IPS-18c (cell line): ENCODE measurements around the gene LRP2BP.
"Not testable (repeated sequence)": the region's sequence is repeated elsewhere in the genome, so short reads cannot be mapped to it uniquely, and the experiment has no call there.

ENCODE experiments used
- H3K4me3 ChIP-seq: 2 replicates; pipeline ENCODE4 v1.7.0; 2013; ENCODE audit warnings: low read depth, mild to moderate bottlenecking, low read length, moderate library complexity; ENCODE audit not compliant: insufficient read depth
- H3K9me3 ChIP-seq: one replicate; pipeline ENCODE4 v1.6.1; 2013; ENCODE audit warnings: mild to moderate bottlenecking, low read length, moderate library complexity; ENCODE audit not compliant: control insufficient read depth, insufficient read depth

LRP2BP gene

DNA sequence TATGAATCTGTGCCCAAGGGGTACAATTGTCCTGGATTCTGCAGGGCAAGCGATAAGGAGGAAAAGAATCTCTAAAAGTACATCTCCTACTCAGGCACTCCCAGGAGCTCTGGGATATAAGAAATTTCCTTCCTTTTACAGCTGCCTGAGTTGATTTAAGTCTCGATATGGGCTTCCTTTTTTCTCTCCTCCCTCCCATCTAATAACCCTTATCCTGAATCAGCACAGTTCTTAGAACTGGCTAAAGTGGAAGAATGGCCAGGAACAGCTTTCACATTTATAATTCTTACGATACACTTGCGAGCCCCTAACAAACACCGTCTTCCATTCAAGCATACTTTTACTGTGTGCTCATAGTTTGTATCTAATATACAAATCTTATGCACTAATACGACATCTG lies 21.2 kb downstream of the LRP2BP start:
- H3K9me3 ChIP-seq = no peaks in the 10 kb centered on the region
- no peak overlapping the region for H3K4me3 ChIP-seq

DNA sequence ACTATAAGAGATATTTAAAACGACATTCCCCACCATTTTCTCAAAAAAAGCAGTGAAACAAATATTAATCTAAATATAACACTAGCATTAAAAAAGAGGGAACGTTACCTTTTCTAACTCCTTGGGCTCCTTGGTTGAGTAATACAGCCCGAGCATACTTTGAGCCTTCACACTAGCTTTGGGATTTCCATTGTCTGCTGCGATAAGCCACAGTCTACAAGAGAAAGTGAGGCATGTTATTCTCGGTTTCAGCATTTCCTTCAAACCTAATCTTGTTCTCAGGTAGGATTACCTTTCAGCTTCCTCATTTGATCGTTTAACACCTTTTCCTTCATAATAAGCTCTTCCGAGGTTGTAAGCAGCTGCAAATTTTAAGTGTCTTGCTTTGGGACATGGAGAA lies 21.7 kb downstream of the LRP2BP start:
- no peak overlapping the region for H3K4me3 ChIP-seq
- no peaks in the 10 kb centered on the region for H3K9me3 ChIP-seq

DNA sequence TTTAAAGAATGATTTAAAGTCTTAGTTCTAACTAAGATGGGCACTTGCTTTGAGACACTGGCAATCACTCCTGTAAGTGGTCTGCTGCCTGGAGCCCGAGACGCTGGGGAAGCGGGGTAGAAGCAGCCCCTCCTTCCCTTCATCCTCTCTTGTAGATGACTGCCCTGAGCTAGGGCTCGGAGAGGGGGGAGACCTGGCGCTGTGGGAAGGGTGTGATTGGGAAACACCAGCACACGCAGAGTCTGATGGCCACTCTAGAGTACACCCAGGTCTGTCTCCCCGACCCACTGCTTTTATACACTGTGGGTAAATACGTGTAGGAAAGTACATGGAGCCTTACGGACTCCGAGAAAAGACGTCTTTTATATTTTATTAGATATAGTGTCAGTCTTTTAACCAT lies 24.0 kb downstream of the LRP2BP start:
- Histone ChIP-seq H3K4me3 (no peak overlapping the region), H3K9me3 (no peaks in the 10 kb centered on the region)

DNA sequence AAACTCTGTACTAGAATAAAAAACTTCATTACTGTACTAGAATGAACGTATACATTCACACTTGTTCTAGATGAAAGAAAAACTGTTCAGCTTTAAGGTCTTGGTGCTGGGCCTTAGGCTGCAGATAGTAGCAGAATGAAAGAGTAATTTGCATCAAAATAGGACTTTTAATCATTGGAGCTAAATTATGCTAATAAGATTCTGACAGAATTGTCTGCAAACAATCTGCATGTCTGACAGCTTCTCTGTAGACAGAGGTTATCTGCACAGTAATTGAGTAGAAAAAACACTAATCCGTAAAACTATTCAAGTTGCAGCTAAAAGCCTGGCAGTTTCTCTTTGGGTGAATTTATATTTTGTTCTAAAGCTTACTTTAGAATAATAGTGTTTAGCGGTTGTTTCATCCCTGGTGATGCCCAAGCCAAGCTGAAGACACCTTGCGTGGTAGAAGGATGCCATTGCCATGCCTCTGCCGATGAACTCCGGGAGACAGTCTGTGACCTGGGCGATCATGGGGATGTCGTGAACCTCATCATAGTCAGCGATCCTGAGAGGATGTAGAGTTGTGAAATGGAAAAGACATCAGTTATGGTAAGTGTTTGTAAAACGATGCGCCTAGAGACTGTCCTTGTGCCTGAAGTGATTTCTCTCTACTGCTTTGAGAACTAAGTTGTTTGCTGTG lies 25.3 kb downstream of the LRP2BP start:
- H3K9me3 ChIP-seq = no peaks in the 10 kb centered on the region
- H3K4me3 ChIP-seq = no peak overlapping the region

DNA sequence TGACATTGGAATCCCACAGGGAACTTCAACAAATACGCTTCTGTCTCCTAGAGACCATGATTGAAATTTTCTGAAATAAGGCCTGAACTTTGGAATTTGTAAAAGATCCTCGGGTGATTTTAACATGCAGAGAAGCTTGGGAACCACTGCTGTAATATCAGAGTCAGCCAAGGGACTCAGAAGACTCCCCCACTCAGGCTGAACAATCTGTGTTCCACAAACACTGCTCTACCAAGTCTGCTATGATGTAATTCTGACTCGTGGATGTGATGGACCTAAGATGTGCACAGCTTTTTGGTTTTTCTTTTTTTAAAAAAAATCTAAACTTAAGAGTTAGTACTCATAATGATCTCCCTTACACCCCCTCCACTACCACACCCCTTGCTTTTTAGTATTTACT lies 26.0 kb downstream of the LRP2BP start:
- no peak overlapping the region for H3K4me3 ChIP-seq
- no peaks in the 10 kb centered on the region for H3K9me3 ChIP-seq

DNA sequence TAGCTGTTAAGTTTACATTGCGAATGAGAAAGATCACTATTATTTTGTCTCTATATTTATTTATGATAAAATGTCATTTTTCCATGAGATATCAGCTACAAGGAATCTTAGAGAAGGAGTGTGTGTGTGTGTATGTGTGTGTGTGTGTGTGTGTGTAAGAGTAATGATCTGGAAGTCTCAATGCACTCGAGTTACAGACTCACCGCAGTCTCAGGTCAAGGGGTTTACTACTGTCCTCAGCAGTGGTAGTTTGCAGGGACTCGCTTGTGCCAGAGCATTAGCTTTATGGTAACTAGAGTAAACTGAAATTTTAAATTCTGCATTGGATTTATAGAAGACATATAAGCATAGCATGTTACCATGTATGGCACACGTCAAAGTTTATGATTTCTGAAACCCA lies 30.8 kb downstream of the LRP2BP start:
- H3K9me3 ChIP-seq = no peaks in the 10 kb centered on the region
- no peak overlapping the region for H3K4me3 ChIP-seq

DNA sequence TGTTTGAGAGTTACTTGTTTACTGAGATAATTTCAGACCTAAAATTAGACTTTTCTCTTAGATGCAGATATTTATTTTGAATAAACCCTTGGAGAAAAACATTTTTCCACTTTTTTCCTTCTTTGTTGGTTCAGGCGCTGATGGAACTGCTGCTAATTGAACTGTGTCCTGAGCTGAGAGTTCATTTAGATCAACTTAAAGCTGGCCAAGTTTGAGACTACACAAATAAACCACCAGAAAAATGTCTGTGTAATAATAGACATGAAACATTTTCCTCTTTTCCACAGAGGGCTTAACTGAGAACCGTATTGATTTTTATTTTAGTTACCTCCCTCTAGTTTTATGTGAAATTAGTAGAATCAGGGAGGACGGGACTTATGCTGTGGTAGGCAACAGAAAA lies 32.5 kb downstream of the LRP2BP start:
- no peak overlapping the region for H3K4me3 ChIP-seq
- no peaks in the 10 kb centered on the region for H3K9me3 ChIP-seq

DNA sequence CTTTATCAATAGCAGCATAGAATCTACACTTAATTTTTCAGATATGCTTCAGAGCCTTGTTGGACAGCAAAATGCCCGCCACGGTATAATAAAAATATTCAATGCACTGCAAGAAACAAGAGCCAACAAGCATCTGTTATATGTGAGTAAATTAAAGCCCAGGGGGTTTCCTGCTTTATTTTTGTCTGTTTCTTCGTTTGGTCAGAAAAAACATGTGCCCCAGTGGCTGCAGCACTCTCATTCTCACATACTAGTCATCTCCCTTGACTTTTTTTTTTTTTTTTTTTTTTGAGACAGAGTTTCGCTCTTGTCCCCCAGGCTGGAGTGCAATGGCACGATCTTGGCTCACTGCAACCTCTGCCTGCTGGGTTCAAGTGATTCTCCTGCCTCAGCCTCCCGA lies 33.2 kb downstream of the LRP2BP start:
- not testable (repeated sequence) for H3K9me3 ChIP-seq, H3K4me3 ChIP-seq

DNA sequence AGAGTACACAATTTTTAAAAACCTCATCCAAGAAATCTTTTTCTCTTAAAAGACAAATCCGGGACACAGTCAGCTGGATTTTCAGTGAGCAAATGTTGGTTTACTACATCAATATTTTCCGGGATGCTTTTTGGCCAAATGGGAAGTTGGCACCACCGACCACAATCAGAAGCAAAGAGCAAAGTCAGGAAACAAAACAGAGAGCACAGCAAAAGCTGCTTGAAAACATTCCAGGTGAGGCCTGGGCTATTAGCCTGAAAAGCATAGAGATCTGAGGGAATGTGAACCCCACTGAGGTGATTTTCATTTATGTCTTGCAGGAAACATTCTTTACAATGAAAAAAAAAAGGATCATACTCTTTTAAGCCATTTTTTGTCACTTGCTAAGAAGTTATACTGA lies 33.9 kb downstream of the LRP2BP start:
- Histone ChIP-seq H3K9me3 (no peaks in the 10 kb centered on the region), H3K4me3 (no peak overlapping the region)

DNA sequence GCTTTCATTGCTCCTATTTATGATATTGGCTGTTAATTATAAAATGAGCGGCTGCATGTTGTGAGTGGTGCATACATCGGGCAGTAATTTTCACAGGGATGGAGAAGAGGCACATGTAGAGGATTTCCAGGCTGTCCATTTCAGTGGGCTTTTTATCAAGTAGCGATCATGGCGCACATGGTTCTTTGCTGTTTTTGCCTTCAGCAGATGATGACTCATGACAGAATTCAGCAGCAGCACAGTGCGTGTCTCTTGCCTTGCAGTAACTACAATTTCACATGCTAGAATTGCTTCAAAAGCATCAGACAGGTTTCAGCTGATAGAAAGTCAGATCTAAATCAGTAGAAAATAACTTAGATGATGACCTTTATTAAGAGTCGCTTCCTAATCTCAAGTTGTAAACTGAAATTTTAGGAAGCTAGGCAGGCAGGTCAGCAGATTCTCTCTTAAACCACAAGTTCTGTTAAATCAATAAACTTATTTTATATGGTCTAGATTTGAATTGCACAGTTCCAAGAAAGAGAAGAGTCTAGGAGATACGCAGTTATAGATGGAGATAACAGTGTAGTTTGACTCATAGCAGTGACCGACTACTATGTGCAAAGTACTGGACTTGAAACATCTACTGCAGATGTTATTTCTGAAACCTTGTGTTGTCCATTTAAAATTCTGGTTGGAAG lies 35.8 kb downstream of the LRP2BP start:
- no peaks in the 10 kb centered on the region for H3K9me3 ChIP-seq
- no peak overlapping the region for H3K4me3 ChIP-seq

DNA sequence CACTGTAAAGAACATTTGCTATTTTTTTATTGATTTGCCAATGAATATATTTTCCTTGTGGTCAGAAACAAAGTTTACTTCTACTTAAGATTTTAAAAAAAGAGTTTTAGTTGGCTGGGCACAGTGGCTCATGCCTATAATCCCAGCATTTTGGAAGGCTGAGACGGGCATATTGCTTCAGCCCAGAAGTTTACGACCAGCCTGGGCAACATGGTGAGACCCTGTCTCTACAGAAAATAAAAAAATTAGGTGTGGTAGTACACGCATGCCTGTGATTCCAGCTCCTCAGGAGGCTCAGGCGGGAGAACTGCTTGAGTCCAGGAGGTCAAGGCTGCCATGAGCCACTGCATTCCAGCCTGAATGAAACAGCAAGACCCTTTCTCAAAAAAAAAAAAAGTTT lies 36.8 kb downstream of the LRP2BP start:
- H3K4me3 ChIP-seq = no peak overlapping the region

DNA sequence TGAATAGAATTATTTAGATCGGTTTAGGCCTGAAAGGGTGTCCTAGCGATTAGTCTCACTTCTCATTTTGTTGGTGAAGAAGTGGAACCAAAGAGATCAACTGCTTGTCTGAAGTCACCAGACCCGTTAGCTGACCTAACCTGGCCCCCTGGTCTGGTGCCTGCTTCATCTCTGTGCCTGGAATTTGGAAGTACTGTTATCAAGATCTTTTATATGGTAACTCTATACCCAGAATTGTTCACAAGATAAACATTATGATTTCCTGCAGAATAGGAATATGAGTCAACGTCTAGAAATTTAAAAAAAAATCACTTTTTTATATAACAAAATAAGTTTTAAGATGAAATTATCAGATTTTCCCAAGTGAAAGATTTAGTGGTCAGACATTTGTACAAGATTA lies 37.2 kb downstream of the LRP2BP start:
- Histone ChIP-seq H3K4me3 (no peak overlapping the region), H3K9me3 (no peaks in the 10 kb centered on the region)

More for the DNA sequence above, 36.8 kb downstream of the LRP2BP start:
- no peaks in the 10 kb centered on the region for H3K9me3 ChIP-seq

DNA sequence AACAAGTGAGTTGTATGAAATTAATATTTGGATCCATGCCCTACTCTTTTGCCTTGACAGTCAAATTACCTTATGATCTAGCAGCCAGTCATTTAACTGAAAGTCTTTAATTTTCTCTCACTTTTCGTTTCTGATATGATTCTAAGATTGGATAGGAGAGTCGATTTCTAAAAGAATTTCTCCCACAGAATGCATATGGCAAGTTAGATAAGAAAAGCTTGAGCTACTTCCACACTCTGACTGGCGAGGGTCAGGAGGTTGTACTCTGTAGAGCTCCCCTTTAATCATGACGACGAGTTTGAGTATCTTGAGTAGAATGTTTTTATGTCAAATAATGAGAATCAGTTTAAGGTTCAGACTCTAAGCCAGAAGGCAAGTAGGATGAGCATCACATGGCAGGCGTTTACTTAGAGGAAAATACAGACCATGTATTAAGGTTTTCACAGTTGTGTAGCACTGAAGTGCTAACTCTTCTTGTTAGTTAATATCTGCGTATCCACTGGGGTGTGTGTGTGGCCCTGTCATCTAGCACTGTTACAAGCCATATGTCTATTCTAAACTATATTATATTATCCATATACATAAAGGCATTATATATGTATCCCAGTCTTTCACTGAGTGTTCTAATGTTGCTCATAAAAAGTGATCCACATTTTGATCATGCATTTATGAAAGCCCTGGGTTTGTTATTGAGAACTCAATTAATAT lies 37.8 kb downstream of the LRP2BP start:
- H3K9me3 ChIP-seq = no peaks in the 10 kb centered on the region
- no peak overlapping the region for H3K4me3 ChIP-seq

DNA sequence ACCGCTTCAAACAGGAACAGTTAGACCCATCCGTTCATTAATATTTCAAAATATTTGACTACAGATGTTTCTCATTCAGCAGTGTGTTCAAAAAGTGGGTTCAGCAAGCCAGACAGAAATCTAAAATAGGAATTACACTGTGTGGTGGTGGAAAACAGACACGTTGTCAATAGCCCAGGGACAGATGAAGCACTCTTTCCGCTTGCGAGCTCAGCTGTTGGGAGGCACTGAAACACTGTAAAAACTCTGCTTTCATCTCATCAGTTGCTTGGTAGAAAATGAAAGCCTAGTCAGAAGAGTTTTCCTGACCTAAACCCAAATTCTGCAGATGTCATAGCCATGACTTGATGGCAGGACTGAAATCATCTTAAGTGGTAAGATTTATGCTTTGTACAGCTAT lies 38.5 kb downstream of the LRP2BP start:
- Histone ChIP-seq H3K4me3 (no peak overlapping the region), H3K9me3 (no peaks in the 10 kb centered on the region)

DNA sequence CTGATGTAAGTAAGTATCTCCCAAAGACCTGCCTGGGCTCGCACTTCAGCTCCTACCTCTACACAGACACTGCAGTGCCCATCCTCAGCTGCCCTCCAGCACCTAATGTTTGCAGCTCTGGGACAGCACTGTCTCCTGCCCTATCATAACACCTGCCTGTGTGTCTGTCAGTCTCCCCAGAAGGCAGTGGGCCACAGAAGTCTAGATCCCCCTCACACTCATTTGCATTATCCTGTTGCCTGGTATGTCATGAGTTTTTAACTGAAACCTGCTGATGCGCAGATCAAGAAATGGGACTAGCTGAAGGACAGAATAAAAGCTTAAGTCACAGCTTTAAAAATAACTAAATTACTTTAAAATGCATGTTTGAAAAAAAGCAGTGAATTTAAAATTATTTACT lies 43.0 kb downstream of the LRP2BP start:
- no peak overlapping the region for H3K4me3 ChIP-seq

DNA sequence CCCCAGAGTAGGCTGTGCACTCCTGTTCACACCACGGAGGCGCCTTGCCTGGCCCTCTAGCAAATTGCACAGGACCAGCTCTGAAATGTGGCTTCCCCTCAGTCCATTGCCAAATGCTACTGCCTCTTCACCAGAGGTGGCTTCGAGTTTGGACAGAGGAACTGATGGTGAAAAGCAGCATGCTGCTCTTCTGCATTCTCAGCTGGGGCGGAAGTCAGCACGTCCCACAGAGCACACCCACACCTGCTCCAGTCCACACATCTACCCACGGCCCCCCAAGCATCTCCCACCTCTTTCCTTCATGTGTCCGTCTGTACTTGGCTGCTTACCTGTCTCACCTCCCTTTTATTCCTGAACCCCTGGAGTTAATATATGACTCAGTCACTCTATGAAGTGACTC lies 43.5 kb downstream of the LRP2BP start:
- no peaks in the 10 kb centered on the region for H3K9me3 ChIP-seq
- H3K4me3 ChIP-seq = no peak overlapping the region

More for the DNA sequence above, 43.0 kb downstream of the LRP2BP start:
- H3K9me3 ChIP-seq = no peaks in the 10 kb centered on the region

DNA sequence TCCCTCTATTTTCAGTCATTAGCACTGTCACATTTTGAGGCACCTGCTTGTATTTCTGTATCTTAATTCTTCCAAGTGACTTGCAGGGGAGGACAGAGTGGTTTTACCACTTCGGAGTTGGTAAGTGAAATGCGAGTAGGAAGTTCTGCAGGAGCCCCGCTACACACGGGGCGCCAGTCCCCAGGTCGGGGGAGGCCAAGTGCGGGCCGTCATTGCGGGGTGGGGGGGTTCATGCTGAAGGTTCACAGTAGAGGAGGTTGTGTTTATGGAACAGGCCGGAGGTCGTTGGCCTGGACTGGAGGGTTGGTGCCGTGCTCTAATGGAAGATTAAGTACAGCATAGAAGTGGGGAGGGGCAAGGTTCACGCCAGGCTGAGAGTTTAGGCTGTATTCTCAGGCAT lies 44.0 kb downstream of the LRP2BP start:
- no peaks in the 10 kb centered on the region for H3K9me3 ChIP-seq
- H3K4me3 ChIP-seq = no peak overlapping the region

DNA sequence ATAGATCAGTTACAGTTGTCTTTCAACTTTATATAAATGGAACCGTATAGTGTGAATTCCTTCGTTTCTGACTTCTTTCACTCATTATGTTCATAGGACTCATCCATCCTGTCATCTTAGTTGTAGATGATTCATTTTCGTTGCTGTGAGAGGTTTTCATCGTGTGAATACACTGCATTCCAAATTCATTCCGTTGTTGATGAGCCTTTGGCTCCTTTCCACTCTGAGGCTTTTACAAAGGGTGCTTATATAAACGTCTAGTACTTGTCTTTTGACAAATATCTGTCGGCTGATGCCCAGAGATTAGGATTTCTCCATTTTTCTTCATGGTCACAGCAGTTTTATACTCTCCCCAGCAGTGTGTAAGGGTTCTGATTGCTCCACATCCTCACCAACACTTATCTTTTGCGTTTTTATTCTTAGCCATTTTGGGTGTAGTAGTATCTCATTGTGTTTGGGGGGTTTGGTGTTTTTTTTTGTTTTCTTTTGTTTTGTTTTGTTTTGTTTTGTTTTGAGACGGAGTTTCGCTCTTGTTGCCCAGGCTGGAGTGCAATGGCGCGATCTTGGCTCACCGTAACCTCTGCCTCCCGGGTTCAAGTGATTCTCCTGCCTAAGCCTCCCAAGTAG lies 48.6 kb downstream of the LRP2BP start:
- Histone ChIP-seq H3K4me3 (no peak overlapping the region), H3K9me3 (no peaks in the 10 kb centered on the region)
